ENCODE measurements around the gene CD80.

CD80 gene

DNA sequence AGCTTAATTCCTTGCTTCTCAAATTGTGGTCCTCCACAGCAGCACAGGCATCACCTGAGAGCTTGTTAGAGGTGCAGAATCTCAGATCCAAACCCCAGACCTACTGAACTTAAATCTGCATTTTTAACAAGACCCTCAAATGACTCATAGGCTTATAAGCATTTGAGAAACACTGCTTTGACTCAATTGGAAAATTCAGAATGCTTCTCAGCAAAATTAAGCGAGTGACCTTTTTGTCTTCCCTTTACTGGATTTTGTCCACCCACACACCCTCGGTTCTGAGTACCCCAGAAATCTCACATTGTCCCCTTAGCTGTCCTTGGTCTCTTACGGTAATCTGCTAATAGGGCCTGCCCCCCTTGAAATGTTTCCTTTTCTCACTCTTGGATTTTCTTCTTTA lies 17.9 kb downstream of the CD80 start:
- ATAC-seq = no peak
- TF ChIP-seq ISL1 (CRISPR knock-in tag; IDR thresholded peaks at IDR 0.05) (no peak), ZNF565 (CRISPR knock-in tag; conservative IDR thresholded peaks at IDR 0.05; ENCODE audit: low read depth) (no peak), TOX (CRISPR knock-in tag; IDR thresholded peaks at IDR 0.05; ENCODE audit: borderline replicate concordance) (no peak), ZNF8 (CRISPR knock-in tag; IDR thresholded peaks at IDR 0.05) (no peak), PPARA (CRISPR knock-in tag; IDR thresholded peaks at IDR 0.05; ENCODE audit: borderline replicate concordance) (no peak), GLIS3 (CRISPR knock-in tag; IDR thresholded peaks at IDR 0.05) (no peak), SNAI2 (CRISPR knock-in tag; IDR thresholded peaks at IDR 0.05) (no peak), ZNF70 (CRISPR knock-in tag; IDR thresholded peaks at IDR 0.05) (no peak), CSDC2 (CRISPR knock-in tag; IDR thresholded peaks at IDR 0.05) (no peak), OSR1 (CRISPR knock-in tag; IDR thresholded peaks at IDR 0.05) (no peak), ZC3H10 (CRISPR knock-in tag; IDR thresholded peaks at IDR 0.05) (no peak), ZFP30 (CRISPR knock-in tag; IDR thresholded peaks at IDR 0.05) (no peak), BACH2 (CRISPR knock-in tag; IDR thresholded peaks at IDR 0.05; ENCODE audit: borderline replicate concordance) (no peak), RARB (CRISPR knock-in tag; IDR thresholded peaks at IDR 0.05) (no peak), ESRRG (CRISPR knock-in tag; IDR thresholded peaks at IDR 0.05) (no peak)
- TF ChIP-seq, protein P1, sequence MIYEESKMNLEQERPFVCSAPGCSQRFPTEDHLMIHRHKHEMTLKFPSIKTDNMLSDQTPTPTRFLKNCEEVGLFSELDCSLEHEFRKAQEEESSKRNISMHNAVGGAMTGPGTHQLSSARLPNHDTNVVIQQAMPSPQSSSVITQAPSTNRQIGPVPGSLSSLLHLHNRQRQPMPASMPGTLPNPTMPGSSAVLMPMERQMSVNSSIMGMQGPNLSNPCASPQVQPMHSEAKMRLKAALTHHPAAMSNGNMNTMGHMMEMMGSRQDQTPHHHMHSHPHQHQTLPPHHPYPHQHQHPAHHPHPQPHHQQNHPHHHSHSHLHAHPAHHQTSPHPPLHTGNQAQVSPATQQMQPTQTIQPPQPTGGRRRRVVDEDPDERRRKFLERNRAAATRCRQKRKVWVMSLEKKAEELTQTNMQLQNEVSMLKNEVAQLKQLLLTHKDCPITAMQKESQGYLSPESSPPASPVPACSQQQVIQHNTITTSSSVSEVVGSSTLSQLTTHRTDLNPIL (CRISPR knock-in tag; IDR thresholded peaks at IDR 0.05; ENCODE audit: low read depth) = no peak
- TF ChIP-seq, protein P2, sequence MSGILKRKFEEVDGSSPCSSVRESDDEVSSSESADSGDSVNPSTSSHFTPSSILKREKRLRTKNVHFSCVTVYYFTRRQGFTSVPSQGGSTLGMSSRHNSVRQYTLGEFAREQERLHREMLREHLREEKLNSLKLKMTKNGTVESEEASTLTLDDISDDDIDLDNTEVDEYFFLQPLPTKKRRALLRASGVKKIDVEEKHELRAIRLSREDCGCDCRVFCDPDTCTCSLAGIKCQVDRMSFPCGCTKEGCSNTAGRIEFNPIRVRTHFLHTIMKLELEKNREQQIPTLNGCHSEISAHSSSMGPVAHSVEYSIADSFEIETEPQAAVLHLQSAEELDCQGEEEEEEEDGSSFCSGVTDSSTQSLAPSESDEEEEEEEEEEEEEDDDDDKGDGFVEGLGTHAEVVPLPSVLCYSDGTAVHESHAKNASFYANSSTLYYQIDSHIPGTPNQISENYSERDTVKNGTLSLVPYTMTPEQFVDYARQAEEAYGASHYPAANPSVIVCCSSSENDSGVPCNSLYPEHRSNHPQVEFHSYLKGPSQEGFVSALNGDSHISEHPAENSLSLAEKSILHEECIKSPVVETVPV (CRISPR knock-in tag; IDR thresholded peaks at IDR 0.05) = no peak
- TF ChIP-seq, protein P3, sequence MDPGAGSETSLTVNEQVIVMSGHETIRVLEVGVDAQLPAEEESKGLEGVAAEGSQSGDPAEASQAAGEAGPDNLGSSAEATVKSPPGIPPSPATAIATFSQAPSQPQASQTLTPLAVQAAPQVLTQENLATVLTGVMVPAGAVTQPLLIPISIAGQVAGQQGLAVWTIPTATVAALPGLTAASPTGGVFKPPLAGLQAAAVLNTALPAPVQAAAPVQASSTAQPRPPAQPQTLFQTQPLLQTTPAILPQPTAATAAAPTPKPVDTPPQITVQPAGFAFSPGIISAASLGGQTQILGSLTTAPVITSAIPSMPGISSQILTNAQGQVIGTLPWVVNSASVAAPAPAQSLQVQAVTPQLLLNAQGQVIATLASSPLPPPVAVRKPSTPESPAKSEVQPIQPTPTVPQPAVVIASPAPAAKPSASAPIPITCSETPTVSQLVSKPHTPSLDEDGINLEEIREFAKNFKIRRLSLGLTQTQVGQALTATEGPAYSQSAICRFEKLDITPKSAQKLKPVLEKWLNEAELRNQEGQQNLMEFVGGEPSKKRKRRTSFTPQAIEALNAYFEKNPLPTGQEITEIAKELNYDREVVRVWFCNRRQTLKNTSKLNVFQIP (CRISPR knock-in tag; IDR thresholded peaks at IDR 0.05; ENCODE audit: borderline replicate concordance, low read depth) = no peak
- TF ChIP-seq, protein P4, sequence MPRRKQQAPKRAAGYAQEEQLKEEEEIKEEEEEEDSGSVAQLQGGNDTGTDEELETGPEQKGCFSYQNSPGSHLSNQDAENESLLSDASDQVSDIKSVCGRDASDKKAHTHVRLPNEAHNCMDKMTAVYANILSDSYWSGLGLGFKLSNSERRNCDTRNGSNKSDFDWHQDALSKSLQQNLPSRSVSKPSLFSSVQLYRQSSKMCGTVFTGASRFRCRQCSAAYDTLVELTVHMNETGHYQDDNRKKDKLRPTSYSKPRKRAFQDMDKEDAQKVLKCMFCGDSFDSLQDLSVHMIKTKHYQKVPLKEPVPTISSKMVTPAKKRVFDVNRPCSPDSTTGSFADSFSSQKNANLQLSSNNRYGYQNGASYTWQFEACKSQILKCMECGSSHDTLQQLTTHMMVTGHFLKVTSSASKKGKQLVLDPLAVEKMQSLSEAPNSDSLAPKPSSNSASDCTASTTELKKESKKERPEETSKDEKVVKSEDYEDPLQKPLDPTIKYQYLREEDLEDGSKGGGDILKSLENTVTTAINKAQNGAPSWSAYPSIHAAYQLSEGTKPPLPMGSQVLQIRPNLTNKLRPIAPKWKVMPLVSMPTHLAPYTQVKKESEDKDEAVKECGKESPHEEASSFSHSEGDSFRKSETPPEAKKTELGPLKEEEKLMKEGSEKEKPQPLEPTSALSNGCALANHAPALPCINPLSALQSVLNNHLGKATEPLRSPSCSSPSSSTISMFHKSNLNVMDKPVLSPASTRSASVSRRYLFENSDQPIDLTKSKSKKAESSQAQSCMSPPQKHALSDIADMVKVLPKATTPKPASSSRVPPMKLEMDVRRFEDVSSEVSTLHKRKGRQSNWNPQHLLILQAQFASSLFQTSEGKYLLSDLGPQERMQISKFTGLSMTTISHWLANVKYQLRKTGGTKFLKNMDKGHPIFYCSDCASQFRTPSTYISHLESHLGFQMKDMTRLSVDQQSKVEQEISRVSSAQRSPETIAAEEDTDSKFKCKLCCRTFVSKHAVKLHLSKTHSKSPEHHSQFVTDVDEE (CRISPR knock-in tag; IDR thresholded peaks at IDR 0.05) = no peak

DNA sequence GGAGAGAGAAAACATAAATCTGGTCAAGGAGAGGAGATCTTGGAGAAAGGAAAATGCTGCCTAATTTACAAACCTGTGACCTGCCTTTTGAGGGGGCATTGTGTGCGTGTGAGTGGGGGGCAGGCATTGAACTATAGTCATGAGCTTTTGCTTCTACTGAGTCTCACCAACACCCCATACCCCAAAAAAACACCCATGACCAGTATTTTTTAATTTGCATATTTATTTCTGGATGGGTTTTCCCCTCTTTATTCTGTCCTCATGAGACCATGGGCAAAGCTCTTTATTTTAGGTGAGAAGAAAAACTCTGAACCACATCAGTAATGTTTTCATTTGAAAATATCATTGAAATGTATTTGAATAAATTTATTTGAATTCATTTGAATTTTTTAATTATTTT lies 20.6 kb downstream of the CD80 start:
- ATAC-seq = no peak
- TF ChIP-seq ISL1 (CRISPR knock-in tag; IDR thresholded peaks at IDR 0.05) = no peak
- TF ChIP-seq, protein P2 (CRISPR knock-in tag; IDR thresholded peaks at IDR 0.05) = no peak
- TF ChIP-seq, protein P3 (CRISPR knock-in tag; IDR thresholded peaks at IDR 0.05; ENCODE audit: borderline replicate concordance, low read depth) = no peak
- TF ChIP-seq, protein P5, sequence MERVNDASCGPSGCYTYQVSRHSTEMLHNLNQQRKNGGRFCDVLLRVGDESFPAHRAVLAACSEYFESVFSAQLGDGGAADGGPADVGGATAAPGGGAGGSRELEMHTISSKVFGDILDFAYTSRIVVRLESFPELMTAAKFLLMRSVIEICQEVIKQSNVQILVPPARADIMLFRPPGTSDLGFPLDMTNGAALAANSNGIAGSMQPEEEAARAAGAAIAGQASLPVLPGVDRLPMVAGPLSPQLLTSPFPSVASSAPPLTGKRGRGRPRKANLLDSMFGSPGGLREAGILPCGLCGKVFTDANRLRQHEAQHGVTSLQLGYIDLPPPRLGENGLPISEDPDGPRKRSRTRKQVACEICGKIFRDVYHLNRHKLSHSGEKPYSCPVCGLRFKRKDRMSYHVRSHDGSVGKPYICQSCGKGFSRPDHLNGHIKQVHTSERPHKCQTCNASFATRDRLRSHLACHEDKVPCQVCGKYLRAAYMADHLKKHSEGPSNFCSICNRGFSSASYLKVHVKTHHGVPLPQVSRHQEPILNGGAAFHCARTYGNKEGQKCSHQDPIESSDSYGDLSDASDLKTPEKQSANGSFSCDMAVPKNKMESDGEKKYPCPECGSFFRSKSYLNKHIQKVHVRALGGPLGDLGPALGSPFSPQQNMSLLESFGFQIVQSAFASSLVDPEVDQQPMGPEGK (CRISPR knock-in tag; IDR thresholded peaks at IDR 0.05; ENCODE audit: borderline replicate concordance) = no peak
- TF ChIP-seq SNAI2 (CRISPR knock-in tag; IDR thresholded peaks at IDR 0.05) = no peak
- no peak for TF ChIP-seq ARNTL (CRISPR knock-in tag; IDR thresholded peaks at IDR 0.05; ENCODE audit: borderline replicate concordance, low read depth)
- TF ChIP-seq ESRRG (CRISPR knock-in tag; IDR thresholded peaks at IDR 0.05) = no peak
- TF ChIP-seq, protein P1 (CRISPR knock-in tag; IDR thresholded peaks at IDR 0.05; ENCODE audit: low read depth) = no peak
- TF ChIP-seq TCF4 (CRISPR knock-in tag; IDR thresholded peaks at IDR 0.05; ENCODE audit: borderline replicate concordance) = no peak
- TF ChIP-seq CSDC2 (CRISPR knock-in tag; IDR thresholded peaks at IDR 0.05) = no peak
- no peak for TF ChIP-seq BACH2 (CRISPR knock-in tag; IDR thresholded peaks at IDR 0.05; ENCODE audit: borderline replicate concordance)
- no peak for TF ChIP-seq TOX (CRISPR knock-in tag; IDR thresholded peaks at IDR 0.05; ENCODE audit: borderline replicate concordance)
- TF ChIP-seq ZNF8 (CRISPR knock-in tag; IDR thresholded peaks at IDR 0.05) = no peak
- TF ChIP-seq ZFP3 (CRISPR knock-in tag; IDR thresholded peaks at IDR 0.05) = no peak
